ENCODE measurements around the gene MEA1.
A peak's percentile ranks its signal among the peaks of the same experiment; 100 is the strongest.

MEA1 gene

DNA sequence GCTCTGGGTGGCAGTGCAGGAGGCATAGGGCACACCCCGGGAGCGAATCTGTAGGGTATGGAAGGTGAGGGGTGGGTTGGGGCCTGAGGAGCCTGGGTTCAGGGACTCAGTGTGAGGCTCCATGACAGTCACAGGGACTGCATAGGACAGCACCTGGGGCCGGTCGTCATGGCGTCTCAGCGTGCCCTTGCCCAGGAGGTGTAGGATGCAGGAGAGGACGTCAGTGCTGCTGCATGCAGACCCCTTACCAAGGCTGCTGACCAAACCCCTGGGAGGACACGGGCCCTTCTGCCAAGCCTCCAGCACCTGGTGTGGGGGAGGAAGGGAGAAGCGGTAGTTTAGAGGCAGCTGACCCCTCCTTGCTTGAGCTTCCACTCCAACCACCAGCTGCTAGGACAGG, 24.0 kb upstream of the MEA1 start:
- DNase-seq = no peak

DNA sequence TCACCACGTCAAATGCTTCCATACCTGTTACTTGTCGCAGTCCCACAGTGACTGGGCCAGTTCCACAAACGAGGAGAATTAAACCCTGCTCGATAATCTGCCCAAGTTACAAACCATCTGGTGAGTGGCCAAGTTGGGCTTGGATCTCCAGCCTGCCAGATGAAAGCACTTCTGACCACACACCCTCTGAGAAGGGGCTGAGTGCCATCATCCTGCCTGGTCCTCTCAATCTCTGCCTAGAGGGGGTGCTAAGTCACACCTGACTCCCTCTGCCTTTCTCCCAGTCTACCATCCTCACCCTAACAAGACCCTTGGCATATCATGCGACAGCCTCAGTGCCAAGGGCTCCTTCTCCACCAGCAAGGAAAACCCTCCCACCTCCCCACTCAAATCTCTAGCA, 23.5 kb upstream of the MEA1 start:
- DNase-seq = no peak

DNA sequence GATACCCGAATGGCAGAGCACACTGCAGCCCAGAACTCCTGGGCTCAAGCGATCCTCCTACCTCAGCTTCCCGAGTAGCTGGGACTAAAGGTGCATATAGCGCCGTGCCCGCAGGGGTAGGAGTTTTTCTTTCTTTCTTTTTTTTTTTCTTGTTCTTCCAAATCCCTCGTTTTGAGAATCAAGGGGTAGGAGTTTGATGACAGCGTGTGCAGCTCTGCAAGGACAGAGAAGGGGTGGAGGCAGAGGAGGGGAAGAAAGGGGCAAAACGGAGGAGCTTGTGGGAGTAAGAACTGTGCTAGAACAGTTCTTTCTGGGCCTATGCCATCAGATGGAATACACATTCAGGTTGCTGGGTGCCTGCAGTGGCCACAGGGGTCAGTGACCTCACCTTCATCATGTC, 23.0 kb upstream of the MEA1 start:
- DNase-seq = no peak

DNA sequence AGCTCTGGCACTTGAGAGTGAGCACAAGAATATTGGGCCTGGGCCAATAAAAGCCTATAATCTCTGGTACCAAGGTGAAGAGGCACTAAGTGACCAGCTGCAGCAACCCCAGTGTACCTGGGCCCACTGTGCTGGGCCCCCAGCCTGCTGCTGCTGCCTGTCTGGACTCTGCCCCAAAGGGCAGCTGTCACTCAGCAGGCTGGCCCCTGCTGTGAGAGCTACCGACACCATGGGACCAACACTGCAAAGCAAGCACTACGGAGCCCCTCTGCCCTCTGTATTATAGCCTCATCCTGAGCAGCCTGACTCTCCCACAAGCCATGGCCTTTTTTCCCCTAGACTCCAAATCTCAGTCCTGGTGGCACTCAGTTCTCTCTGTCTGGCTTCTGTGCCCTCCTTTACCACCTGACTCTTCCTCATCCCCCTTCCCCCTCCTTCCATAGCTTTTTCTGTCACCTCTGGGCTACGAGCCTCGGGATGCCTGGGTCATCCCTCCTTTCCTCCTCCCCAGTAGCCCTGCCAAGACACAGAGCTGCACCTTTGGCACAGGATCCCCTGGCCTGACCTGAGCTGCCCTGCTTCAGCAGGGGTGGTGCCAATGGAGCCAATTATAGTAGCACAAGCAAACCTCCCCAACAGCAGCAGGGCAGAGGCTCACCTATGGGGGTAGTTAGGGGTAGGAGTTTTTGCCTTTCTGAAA, 21.9 kb upstream of the MEA1 start:
- no peak for DNase-seq

DNA sequence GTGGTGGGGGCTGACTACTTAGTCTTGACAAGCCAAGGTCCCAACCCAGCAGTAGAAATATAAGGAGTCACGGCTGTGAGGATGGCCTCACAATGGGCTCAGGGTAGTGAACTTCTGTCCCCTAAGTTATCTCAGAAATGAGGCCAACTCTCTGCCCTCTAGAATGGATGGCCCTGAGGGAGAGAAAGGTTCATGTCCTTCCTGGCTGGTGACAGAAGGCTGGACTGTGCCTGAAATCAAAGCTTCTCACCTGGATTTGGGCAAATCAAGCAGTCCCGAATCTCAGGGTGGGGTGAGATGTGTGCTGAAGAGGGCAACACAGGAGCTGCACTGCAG, 20.4 kb upstream of the MEA1 start:
- no peak for DNase-seq

DNA sequence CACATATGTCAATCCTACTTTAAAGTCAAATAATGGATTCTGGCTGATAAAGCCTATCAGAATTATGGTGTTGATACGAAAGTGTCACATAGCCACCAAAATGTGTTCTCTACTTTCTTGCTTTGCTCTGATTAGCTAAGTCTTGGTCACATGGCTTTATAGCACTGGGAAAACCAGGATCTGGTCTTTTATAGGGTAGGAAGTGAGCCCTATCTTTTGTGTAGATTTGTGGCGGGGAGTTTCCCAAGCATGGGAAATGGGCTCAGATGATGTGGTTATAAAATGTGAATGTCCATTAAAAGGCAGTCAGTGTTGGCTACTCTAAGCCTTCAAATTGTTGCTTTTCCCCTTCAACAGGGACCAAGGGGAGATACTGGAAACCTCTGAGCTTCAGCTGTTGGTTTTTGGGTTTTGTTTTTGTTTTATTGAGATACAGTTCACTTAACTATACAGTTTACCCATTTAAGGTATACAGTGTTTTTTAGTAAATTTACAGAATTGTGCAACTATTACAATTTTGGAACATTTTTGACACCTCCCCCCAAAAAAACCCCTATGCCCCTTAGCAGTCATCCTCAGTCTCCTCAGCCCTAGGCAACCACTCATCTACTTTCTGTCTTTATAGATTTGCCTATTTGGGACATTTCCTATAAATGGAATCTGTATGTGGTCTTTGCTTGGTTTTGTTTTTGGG, 19.9 kb upstream of the MEA1 start:
- DNase-seq = no peak

DNA sequence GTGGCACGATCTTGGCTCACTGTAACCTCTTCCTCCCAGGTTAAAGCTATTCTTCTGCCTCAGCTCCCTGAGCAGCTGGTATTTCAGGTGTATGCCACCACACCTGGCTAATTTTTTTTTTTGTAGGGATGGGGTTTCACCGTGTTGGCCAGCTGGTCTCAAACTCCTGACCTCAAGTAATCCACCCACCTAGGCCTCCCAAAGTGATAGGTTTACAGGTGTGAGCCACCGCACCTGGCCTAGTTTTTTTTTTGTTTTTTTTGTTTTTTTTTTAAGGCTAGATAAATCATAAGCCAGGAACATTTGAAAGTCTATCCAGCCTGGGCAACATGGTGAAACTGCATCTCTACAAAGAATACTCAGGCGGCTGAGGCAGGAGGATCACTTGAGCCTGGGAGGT, 18.6 kb upstream of the MEA1 start:
- no peak for DNase-seq

DNA sequence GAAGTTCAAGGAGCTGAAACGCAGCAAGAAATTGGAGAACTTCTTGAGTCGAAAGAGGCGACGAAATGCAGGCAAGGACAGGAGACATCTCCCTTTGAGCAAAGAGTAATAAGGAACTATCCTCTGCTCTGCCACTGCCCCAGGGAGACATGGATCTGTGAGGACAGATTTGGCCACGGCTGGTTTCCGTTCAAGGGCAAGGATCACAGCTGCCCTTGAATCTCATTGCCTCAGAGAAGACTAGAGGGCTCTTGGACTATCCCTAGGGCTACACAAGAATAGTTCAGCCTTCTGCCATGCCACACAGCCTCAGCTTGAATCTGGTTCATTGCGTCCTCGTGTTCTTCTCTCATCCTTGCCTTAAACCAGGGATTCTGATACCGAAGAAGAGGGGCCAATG, 15.4 kb upstream of the MEA1 start:
- DNase-seq = no peak

DNA sequence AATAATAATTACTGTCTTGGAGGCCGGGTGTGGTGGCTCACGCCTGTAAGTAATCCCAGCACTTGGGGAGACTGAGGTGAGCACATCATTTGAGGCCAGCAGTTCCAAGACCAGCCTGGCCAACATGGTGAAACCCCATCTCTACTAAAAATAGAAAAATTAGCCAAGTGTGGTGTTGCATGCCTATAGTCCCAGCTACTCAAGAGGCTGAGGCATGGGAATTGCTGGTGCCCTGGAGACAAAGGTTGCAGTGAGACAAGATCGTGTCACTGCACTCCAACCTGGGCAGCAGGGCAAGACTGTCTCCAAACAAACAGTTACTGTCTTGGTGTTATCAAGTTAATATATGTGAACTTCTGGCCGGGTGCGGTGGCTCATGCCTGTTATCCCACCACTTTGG, 12.6 kb upstream of the MEA1 start:
- DNase-seq = no peak

DNA sequence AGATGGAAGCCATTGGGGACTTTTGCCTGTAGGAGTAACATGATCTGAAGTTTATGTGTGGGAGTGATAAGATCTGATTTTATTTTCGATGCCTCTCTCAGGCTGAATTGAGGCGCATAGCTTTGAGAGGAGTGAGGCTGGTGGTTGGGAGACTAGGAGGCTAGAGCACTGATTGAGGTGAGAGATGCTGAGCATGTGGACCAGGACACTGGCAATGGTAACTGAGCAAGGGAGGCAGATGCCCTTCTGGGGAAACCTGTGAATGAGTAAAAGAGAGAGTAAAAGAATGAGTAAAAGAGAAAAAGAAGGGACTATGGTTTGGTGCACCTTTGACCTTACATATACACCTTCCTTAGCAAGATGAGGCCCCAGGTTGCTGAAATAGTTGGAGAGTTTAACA, 10.7 kb upstream of the MEA1 start:
- peak; percentile 55 for DNase-seq

DNA sequence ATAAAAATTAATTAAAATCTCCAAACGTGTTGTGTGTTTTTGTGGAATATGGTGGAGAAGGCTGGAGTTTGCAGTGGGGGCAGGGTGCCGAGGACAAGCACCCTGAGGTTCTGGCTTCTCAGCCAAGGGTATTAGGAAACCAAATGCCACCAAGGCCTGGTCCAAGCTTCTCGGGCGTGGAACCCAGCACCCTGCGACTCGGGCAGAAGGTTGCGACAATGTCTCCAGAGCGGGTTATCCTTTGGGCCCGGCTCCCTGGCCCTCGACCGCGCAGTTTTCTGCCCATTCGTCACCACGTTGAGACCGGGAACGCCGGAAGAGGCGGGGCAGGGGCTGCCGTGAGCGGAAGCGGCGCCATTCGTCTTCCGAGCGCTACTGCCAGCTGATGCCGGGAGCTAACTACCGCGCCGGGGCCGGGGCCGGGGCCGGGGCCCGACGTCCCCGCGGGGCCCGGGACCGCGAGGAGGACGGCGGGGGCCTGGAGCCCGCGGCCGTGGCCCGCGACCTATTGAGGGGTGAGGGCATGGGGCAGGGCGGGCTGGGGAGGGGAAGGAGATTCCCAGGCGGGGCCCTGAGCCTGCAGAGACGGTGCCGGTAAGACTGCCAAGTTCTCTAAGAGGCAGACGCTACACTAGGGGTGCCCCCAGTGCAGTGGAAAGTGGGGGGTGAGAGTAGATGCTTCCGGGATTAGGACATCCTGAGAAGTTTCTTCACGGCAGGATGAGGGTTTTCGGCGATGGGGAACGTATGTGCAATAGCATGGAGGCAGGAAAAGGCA, 7.7 kb upstream of the MEA1 start, which contains the start of gene RRP36:
RRP36 (plus strand) TSS at position 354 of the 778 bp plus-strand sequence; CDS start at position 386, 32 bp downstream.
- peak; percentile 85 for DNase-seq

DNA sequence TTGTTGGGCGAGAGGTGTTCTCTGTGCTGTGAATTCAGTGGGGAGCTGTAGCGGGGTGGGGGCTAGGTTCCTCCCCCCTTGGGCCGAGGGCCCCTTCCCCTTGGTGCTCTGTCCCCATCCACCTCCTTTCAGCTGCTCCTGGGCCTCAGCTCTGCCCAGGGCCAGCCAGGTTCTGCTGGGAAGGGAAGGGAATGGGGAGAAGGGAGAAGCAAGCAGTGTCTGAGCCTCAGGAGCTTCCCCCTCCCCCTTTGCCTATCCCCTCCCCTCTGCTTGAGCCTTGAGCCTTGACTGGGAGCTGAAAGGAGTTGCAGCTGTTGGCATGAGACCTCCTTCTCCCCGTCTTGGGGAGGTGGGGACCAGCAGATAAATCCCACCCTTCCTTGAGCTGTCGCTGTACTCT, 7.1 kb upstream of the MEA1 start:
- DNase-seq = no peak

DNA sequence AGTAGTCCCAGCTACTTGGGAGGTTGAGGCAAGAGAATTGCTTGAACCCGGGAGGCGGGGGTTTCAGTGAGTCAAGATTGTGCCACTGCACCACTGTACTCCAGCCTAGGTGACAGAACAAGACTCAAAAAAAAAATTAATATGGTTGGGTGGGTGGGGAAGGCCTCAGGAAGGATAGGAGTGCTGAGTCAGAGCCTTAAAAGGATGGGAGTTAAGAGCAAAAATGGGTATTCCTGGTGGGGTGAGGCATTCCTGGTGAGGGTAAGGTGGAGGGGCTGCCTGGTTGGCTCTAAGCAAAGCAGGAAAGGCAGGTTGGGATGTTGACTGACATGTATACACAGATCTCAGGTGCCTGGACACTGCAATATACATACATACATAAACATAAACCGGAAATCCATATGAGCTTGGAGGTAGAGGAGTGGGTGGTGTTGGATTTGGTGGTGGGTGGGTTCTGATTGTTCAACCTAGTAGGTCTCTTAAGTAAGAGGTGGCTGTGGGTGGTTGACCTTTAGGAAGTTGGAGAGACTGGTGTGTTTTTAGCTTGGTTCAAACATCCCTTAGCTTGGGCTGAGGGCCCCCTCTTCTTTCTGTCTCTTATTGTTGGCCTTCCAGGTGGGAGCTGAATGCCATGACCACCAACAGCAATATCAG, 6.4 kb upstream of the MEA1 start:
- DNase-seq = no peak

DNA sequence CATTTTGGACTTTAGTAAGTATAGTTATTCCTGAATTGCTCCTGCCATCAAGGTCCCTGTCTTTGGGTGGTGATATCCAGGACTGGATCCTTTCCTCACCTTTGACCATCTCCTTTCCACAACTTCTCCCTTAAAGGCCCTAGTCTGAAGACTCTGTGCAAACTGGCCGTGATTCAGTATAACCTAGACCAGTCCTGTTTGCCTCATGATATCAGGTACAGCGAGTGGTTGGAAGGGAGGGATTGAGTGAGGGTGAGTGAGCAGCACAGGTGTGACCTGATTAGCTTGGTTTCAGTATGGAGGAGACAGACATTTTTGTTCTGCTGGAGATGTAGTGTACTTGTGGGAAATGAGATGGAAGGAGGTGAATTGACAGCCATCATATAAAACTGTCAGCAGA, 5.4 kb upstream of the MEA1 start:
- no peak for DNase-seq

DNA sequence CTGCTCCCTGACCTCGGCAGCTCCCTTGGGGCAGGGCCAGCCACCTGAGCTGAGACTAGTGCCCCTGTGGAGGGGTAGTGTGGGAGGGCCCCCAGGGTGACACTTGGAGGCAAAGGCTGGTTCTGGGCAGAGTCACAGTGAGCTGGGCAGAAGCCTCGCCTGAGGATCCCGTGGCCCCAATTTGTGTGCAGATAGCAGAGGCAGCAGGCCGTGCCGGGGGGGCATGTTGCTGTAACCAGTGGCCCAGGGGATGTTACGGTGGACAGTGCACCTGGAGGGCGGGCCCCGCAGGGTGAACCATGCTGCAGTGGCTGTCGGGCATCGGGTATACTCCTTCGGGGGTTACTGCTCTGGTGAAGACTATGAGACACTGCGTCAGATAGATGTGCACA, 3.2 kb upstream of the MEA1 start:
- DNase-seq = no peak

DNA sequence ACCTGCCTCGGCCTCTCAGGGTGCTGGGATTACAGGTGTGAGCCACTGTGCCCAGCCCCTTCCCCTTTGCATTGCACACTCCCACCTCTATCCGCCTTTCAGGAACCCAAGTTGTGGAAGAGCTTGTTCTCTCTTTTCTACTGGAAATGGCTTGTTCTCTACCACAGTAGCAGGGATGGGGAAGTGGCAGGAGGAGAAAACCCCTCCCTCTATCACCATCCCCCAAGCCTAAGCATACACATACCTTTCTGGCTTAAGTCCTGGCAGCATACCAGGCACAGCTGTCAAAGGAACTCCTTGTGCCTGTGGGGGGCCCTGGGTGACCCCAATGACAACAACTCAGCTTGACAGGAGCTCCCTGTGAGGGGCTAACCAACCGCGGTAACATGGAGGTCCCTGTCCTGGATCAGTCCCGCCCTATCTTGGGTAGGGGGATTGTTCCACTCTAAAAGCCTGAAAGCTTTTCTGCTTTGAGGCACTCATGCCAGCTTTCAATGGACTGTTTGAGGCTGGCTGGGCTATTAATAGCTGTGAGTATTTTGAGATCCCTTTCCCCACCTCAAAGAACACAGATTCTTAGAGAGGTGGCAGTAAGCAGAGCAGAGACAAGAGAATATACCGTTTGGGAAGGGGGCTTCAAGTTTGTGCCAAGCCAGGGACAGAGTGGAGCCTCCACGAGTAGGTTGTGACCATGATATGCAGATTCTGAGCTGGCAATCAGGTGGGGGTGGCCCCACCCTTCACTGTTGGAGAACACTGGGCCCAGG, 2.6 kb upstream of the MEA1 start:
- no peak for DNase-seq

DNA sequence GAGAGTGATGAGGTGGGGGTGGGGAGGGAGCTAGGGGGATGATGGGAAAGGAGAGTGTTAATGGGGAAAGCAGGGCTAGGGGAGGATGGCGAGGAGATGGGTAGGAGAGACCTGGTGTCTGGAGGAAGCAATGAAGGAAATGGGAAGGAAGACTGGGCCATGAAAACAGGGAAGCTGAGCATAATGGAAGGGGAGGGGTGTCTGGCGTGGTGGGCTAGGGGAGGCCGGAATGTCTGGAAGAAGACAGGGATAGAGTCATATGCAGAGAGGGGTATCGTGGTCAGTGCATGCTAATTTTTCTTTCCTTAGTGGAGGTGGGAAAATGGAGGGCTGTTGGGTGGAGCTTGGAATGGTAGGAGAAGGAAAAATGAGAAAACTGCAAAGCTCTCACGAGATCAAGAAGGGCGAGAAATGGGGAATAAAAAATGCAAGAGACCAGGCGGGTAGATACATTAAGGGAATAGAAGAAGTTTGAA, 726 bp upstream of the MEA1 start:
- no peak for DNase-seq

DNA sequence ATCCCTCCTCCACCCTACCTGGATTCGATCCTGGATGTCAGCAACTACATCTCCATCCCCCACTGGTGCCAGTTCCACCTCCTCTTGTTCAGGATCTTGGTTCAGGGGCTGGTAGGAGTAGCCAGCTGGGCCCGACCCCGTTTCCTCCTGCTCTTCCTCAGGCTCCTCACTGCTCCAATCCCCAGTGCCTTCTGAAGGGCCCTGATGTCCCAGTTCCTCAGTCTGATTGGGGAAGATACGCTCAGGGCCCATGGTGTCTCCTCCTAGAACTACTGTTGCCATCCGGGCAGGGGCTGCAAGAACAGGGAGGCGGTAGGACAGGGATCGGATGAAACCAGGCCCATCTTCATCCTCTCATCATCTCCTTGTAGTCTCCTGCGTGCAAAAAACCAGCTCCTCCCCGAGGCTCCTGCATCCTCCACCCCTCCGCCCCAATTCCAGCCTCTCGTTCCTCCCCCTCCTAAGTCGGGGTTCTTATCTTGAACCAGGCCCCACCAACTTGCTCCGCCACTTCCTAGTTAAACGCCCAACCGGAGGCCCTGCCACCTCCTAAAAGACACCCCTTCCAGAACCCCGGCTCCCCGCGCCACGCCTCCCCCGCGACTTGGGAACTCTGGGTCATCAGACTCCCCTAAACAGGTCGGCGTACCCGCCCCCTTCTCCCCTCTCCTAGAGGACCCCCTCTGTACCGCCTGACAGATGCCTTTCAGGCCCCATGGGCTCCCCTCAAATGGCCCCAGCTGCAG, 476 bp downstream of the MEA1 start:
- no peak for DNase-seq

DNA sequence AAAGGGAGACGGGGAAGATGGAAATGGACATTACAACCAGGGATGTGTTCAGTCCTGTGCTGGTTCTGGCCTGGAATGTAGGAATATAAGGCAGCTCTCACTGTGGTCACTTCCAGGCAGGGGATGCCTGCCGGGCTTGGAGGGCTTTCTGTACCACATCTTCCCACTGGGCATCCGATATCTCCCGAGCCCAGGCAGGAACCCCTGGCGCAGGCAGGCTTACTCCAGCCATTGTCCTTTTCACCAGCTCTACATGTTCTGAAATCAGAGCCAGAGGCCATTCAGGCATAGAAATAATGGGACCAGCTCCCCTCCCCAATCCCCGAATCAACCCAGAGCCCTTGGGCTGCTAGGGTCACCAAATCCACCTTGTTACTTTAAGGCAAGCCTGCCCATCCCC, 1.4 kb downstream of the MEA1 start:
- no peak for DNase-seq

DNA sequence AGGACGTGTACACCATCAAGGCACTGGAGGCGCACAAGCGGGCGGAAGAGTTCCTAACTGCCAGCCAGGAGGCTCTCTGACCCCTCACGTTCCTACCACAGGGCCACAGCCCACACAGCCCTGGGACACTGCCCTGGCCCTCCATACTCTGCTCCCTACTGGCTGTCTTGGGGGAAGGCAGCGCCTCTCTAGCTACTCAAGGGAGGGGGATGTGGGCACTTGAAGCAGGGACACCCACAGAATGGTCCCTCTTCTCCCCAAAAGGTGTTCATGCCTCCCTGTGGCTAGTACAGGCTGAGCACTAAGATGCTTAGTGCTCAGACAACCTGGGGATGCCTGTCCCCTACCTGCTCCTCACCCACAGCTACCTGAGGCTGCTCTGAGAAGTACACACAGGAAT, 2.5 kb downstream of the MEA1 start:
- DNase-seq = no peak

DNA sequence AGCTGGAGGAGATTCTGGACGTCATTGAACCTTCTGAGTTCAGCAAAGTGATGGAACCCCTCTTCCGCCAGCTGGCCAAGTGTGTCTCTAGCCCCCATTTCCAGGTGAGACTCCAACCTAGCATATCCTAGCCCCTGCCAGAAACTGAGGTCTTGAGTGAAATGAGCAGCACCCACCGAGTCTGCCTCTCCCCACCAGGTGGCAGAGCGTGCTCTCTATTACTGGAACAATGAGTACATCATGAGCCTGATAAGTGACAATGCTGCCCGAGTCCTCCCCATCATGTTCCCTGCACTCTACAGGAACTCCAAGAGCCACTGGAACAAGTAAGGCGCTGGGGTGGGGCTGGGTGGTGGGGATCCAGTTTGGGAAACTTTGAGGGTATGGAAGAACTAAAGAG, 4.6 kb downstream of the MEA1 start:
- DNase-seq = peak; percentile 42

DNA sequence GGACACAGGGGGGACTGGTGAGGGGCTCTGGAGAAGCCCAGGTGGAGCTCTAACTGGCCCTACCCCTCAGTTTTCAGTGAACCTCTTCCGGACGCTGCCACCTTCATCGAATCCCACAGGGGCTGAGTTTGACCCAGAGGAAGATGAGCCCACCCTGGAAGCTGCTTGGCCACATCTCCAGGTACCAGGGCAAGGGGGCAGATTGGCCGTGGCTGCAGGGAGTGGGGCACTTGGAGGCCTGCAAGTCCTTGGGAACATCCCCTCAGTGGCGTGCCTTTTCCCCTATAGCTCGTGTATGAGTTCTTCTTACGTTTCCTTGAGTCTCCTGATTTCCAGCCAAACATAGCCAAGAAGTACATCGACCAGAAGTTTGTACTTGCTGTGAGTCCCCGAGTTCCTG, 6.6 kb downstream of the MEA1 start:
- no peak for DNase-seq

All from activated CD4-positive, alpha-beta T cell treated with anti-CD3 and anti-CD28 coated beads, Interleukin-10, Interleukin-2, amounts not matched to agents 100 ng/mL and 50 ng/mL, durations not matched to agents 16 hours and 8 hours (primary cell).